Stimulated activated CD4-positive, alpha-beta T cell treated with anti-CD3 and anti-CD28 coated beads, Interleukin-4, amount 100 ng/mL, for 24 hours (primary cell): Measurements from ENCODE around the gene INAFM1.
"Not testable (repeated sequence)": the region's sequence is repeated elsewhere in the genome, so short reads cannot be mapped to it uniquely, and the experiment has no call there.

Experiments
- DNase-seq: peaks from one replicate; pipeline ENCODE4 v3.0.0-alpha.2; 2020

INAFM1 gene

GRCh38 chr19:47241919-47242577 lies 32.6 kb upstream of the INAFM1 start:
- DNase-seq, result no peak

- no peak for DNase-seq
These were observed 31.3 kb upstream of the INAFM1 start for GRCh38 chr19:47243364-47243775.

GRCh38 chr19:47243776-47244547 lies 30.7 kb upstream of the INAFM1 start:
- peak; percentile 91 for DNase-seq

GRCh38 chr19:47247308-47247990 lies 27.2 kb upstream of the INAFM1 start:
- peak; percentile 84 for DNase-seq

- not testable (repeated sequence) for DNase-seq
These were observed 21.7 kb upstream of the INAFM1 start for GRCh38 chr19:47253016-47253415.

- no peak for DNase-seq
These were observed 21.2 kb upstream of the INAFM1 start for GRCh38 chr19:47253467-47253881.

GRCh38 chr19:47253970-47254369 lies 20.7 kb upstream of the INAFM1 start:
- DNase-seq, result no peak

- DNase-seq, result peak; percentile 96
These were observed 18.6 kb upstream of the INAFM1 start, which contains the start of gene CCDC9 for GRCh38 chr19:47255879-47256692. TSS of gene CCDC9 (plus strand) at chr19:47256525. CDS start at chr19:47258401, 1,876 bp downstream.

- peak; percentile 100 for DNase-seq
These were observed 17.8 kb upstream of the INAFM1 start for GRCh38 chr19:47256693-47257410.

GRCh38 chr19:47257411-47258169 lies 17.1 kb upstream of the INAFM1 start:
- DNase-seq, result no peak

GRCh38 chr19:47258434-47258833 lies 16.3 kb upstream of the INAFM1 start:
- DNase-seq, result no peak

- no peak for DNase-seq
These were observed 15.7 kb upstream of the INAFM1 start for GRCh38 chr19:47258895-47259555.

GRCh38 chr19:47260476-47260875 lies 14.2 kb upstream of the INAFM1 start:
- no peak for DNase-seq

- DNase-seq, result not testable (repeated sequence)
These were observed 12.5 kb upstream of the INAFM1 start for GRCh38 chr19:47261946-47262793.

- no peak for DNase-seq
These were observed 10.1 kb upstream of the INAFM1 start for GRCh38 chr19:47264629-47265028.

GRCh38 chr19:47266401-47266941 lies 8.2 kb upstream of the INAFM1 start:
- no peak for DNase-seq

- DNase-seq, result no peak
These were observed 7.3 kb upstream of the INAFM1 start for GRCh38 chr19:47267350-47267759.

- DNase-seq, result no peak
These were observed 6.7 kb upstream of the INAFM1 start for GRCh38 chr19:47268028-47268427.

- DNase-seq, result no peak
These were observed 5.1 kb upstream of the INAFM1 start for GRCh38 chr19:47269596-47269995.
